Effector memory CD8-positive, alpha-beta T cell (primary cell): ENCODE data around the gene CNN2.

ENCODE experiments used
- ATAC-seq: fragments of 150-1000 bp; cut with Tn5 transposase; replicated peaks from 2 replicates; pipeline ENCODE4 v1.10.0; 2021; ENCODE audit warnings: mild to moderate bottlenecking, moderate library complexity
- DNase-seq, 3 experiments: peaks; one replicate each; pipeline ENCODE4 v3.0.0; 2021
- H3K27ac Mint-ChIP-seq, 2 donors: one replicate each; pipeline ENCODE4 v1.8.0; 2022; ENCODE audit warnings: mild to moderate bottlenecking in 2 of 2, mixed read lengths in 2 of 2, moderate library complexity in 2 of 2
- H3K27me3 Mint-ChIP-seq, 2 donors: one replicate each; pipeline ENCODE4 v1.8.0; 2022; ENCODE audit warnings: mixed read lengths in 2 of 2
- H3K36me3 Mint-ChIP-seq: one replicate; pipeline ENCODE4 v1.8.0; 2022; ENCODE audit warnings: mild to moderate bottlenecking, moderate library complexity, mixed read lengths; ENCODE audit not compliant: insufficient read depth
- H3K4me1 Mint-ChIP-seq, 2 donors: one replicate each; pipeline ENCODE4 v1.8.0; 2022; ENCODE audit warnings: low read depth in 2 of 2, mixed read lengths in 2 of 2
- H3K4me3 Mint-ChIP-seq, 2 donors: one replicate each; pipeline ENCODE4 v1.8.0; 2022; ENCODE audit warnings: mild to moderate bottlenecking in 2 of 2, mixed read lengths in 2 of 2, moderate library complexity in 2 of 2
- H3K9me3 Mint-ChIP-seq, 2 donors: one replicate each; pipeline ENCODE4 v1.8.0; 2022; ENCODE audit warnings: mixed read lengths in 2 of 2

The CNN2 gene

GRCh38 chr19:1067341-1067957 lies 41.0 kb downstream of the CNN2 start:
- Mint-ChIP-seq H3K36me3 (peaks cover 60% of the 10 kb centered on the region), H3K4me1 (peaks cover 38 to 45% of the 10 kb centered on the region in 2 donors), H3K4me3 (peak overlapping the region; percentile 93 to 96), H3K9me3 (no peaks in the 10 kb centered on the region), H3K27me3 (no peaks in the 10 kb centered on the region), H3K27ac (peak overlapping the region; percentile 94 to 96)
- DNase-seq: peak; percentile 79 to 81 (median 81)
- peak; percentile 66 for ATAC-seq

- DNase-seq (peak; percentile 58 to 71 (median 62)), ATAC-seq (peak; percentile 7)
- no peaks in the 10 kb centered on the region for H3K27me3 Mint-ChIP-seq
- H3K27ac Mint-ChIP-seq: peak overlapping the region; percentile 94 to 96
- peaks cover 43 to 51% of the 10 kb centered on the region in 2 donors for H3K4me1 Mint-ChIP-seq
- no peaks in the 10 kb centered on the region for H3K9me3 Mint-ChIP-seq
- H3K4me3 Mint-ChIP-seq: peak overlapping the region; percentile 93 to 96
- H3K36me3 Mint-ChIP-seq: peaks cover 69% of the 10 kb centered on the region
Measured at GRCh38 chr19:1068009-1069001, 41.9 kb downstream of the CNN2 start.

DNA sequence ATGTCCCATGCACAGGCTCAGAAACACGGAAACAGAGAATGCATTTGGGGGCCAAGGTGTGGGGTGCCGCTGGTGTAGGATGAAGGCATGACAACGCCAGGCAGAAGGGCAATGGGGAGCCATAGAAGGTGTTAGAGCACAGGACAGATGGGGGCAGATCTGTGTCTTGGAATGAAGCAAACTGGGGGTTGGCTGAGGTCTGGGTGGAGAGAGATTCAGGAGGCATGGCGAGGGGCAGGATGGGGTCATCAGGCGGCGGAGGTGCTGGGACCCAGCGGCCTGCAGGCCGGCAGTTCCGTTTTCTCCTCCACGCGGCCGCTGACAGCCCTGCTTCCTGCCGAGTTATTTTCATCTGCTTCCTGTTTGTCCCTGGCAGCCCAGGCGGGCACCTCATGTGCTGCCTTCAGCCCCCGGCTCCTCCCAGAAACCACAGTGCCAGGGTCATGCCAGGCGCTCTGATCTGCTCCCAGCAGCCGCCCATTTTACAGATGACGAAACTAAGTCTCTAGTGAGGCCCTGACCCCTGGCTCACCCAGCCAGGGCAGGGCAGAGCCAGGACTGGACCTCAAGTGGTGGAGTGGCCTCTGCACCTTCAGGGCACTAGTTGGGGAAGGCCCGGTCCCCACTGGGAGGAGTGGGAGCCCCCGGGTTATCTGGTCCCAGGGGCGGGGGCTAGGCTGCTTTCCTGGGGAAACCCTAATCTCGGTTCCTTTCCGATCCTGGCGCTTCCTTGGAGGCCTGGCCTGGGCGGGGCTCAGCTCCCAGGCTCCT lies 42.8 kb downstream of the CNN2 start:
- ATAC-seq (peak; percentile 43), DNase-seq (peak; percentile 57 to 70 (median 69))
- Mint-ChIP-seq H3K27ac (peak overlapping the region; percentile 94 to 96), H3K27me3 (no peaks in the 10 kb centered on the region), H3K9me3 (no peaks in the 10 kb centered on the region), H3K4me3 (peak overlapping the region; percentile 93 to 96), H3K4me1 (peaks cover 47 to 54% of the 10 kb centered on the region in 2 donors), H3K36me3 (peaks cover 77% of the 10 kb centered on the region)

- ATAC-seq (no peak), DNase-seq (no peak)
- Mint-ChIP-seq H3K36me3 (peaks cover 89% of the 10 kb centered on the region), H3K4me3 (peak overlapping the region; percentile 93 to 96), H3K4me1 (peaks cover 41 to 44% of the 10 kb centered on the region in 2 donors), H3K27ac (peak overlapping the region; percentile 94 to 96), H3K27me3 (no peaks in the 10 kb centered on the region), H3K9me3 (no peaks in the 10 kb centered on the region)
Measured at GRCh38 chr19:1070576-1070930, 44.1 kb downstream of the CNN2 start.

DNA sequence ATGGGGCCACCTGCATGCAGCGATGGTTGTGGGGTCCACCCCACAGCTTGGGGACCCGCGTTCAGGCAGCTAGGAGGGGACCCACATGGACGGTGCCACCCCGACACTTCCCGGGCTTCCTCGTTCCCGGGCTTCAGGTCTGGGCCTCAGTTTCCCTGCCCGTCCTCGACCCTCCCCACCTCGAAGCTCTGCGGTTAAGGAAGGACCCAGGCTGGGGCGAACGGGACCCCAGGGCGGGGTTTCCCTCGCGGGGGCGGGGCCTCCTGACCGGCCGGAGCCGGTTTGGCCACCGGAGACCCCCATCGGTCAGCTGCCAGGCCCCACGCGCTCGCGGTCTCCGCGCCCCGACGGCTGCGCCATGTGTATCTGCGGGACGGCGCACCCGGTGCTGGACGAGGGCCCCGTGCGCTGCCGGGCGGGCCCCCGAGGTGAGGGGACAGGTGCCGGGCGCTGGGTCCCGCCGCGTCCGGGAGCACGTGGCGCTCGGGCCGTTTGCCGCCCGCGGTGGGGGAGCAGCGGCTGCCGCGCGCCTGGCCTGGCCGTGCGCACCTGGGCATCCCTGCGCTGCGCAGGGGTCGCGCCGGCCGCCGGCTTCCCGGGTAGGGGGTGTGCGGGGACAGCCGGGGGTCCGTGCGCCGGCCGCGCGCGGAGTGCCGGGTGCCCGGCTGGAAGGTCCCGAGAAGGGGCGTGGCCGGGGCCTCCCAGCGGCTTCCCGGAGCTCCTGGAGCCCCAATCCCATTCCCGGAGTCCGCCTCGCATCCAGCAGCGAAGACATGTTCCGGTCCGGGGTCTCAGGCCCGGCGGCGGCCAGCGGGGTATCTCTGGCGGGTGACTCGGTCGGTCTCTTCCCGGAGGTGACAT lies 44.8 kb downstream of the CNN2 start:
- DNase-seq: no peak

GRCh38 chr19:1072371-1073015 lies 46.1 kb downstream of the CNN2 start:
- H3K9me3 Mint-ChIP-seq: no peaks in the 10 kb centered on the region
- DNase-seq (no peak), ATAC-seq (no peak)
- peak overlapping the region; percentile 76 to 96 for H3K27ac Mint-ChIP-seq
- peak overlapping the region; percentile 74 to 75 for H3K4me3 Mint-ChIP-seq
- peaks cover 47 to 49% of the 10 kb centered on the region in 2 donors for H3K4me1 Mint-ChIP-seq
- H3K27me3 Mint-ChIP-seq: no peaks in the 10 kb centered on the region
- H3K36me3 Mint-ChIP-seq: peaks cover 95% of the 10 kb centered on the region

More for the DNA sequence above, 44.8 kb downstream of the CNN2 start:
- H3K9me3 Mint-ChIP-seq: no peaks in the 10 kb centered on the region
- peak overlapping the region; percentile 75 to 96 for H3K4me3 Mint-ChIP-seq
- H3K27ac Mint-ChIP-seq: peak overlapping the region; percentile 76 to 96
- peaks cover 41 to 44% of the 10 kb centered on the region in 2 donors for H3K4me1 Mint-ChIP-seq
- H3K36me3 Mint-ChIP-seq: peaks cover 90% of the 10 kb centered on the region
- no peak for ATAC-seq
- no peaks in the 10 kb centered on the region for H3K27me3 Mint-ChIP-seq

DNA sequence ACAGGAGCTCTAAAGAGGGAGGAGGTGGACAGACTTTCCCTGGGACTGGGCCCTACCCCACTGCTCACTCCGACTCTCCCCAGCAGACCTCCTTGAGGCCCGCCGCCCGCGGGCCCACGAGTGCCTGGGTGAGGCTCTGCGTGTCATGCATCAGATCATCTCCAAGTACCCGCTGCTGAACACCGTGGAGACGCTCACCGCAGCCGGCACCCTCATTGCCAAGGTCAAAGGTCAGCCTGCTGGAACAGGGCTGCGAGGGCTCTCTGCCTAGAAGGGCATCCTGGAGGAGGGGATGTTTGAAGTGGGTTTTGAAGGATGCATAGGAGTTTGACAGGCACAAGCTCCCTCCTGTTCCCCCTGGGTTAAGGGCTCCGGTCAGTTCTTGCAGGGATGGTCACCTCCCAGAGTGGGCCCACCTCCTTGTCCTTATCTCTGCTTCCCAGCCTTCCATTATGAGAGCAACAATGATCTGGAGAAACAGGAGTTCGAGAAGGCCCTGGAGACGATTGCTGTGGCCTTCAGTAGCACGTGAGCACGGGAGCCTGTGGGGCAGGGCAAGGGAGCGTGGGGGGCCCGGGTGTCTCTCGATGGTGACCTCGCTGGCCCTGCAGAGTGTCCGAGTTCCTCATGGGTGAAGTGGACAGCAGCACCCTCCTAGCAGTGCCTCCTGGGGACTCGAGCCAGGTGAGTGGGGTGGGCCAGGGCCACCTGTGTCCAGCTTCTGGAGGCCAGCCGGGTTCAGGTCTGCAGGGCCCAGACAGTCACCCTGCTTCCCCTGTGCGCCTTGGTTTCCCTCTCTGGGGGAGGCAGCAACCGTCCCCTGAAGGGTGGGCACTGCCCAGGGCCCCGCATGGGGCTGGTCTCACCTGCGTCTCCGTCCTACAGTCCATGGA lies 46.9 kb downstream of the CNN2 start:
- Mint-ChIP-seq H3K9me3 (no peaks in the 10 kb centered on the region), H3K27me3 (no peaks in the 10 kb centered on the region), H3K27ac (peak overlapping the region; percentile 52 to 96), H3K36me3 (peaks cover 95% of the 10 kb centered on the region), H3K4me3 (peak overlapping the region; percentile 43 to 70), H3K4me1 (peaks cover 49 to 50% of the 10 kb centered on the region in 2 donors)
- ATAC-seq (no peak), DNase-seq (no peak)

DNA sequence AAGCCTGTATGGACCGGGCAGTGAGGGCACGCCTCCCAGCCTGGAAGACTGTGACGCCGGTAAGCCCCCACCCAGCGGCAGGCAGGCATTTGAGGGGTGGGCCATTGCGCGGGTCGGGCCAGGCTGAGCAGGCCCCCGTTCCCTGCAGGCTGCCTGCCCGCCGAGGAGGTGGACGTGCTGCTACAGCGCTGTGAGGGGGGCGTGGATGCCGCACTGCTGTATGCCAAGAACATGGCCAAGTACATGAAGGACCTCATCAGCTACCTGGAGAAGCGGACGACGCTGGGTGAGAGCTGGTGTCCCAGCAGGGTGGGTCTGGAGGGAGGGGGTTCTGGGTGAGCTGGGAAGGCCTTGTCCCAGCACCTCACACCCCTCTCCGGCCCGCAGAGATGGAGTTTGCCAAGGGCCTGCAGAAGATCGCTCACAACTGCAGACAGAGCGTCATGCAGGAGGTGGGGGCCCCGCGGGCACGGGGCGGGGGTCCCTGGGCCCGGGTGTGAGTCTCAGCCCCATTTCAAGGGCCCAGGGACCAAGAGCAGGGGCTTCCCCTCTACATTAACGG lies 47.6 kb downstream of the CNN2 start:
- Mint-ChIP-seq H3K9me3 (no peaks in the 10 kb centered on the region), H3K4me3 (peak overlapping the region; percentile 38 to 70), H3K27me3 (no peaks in the 10 kb centered on the region), H3K36me3 (peaks cover 95% of the 10 kb centered on the region), H3K4me1 (peaks cover 43 to 44% of the 10 kb centered on the region in 2 donors), H3K27ac (peak overlapping the region; percentile 52 to 96)
- no peak for ATAC-seq
- DNase-seq: no peak

GRCh38 chr19:1074544-1075283 lies 48.3 kb downstream of the CNN2 start:
- no peaks in the 10 kb centered on the region for H3K9me3 Mint-ChIP-seq
- peak overlapping the region in 1 of 2 donors; percentile 97 for H3K27ac Mint-ChIP-seq
- peak; percentile 89 to 97 (median 91) for DNase-seq

GRCh38 chr19:1076046-1076386 lies 49.6 kb downstream of the CNN2 start:
- Mint-ChIP-seq H3K27ac (peak overlapping the region; percentile 97), H3K27me3 (no peaks in the 10 kb centered on the region), H3K4me1 (peaks cover 36 to 43% of the 10 kb centered on the region in 2 donors), H3K36me3 (peaks cover 95% of the 10 kb centered on the region), H3K4me3 (peak overlapping the region; percentile 78 to 84), H3K9me3 (no peaks in the 10 kb centered on the region)
- ATAC-seq: no peak
- DNase-seq: no peak

More at GRCh38 chr19:1074544-1075283, 48.3 kb downstream of the CNN2 start:
- Mint-ChIP-seq H3K36me3 (peaks cover 95% of the 10 kb centered on the region), H3K4me3 (peak overlapping the region; percentile 78 to 84), H3K4me1 (peaks cover 36 to 40% of the 10 kb centered on the region in 2 donors), H3K27me3 (no peaks in the 10 kb centered on the region)
- ATAC-seq: peak; percentile 57

DNA sequence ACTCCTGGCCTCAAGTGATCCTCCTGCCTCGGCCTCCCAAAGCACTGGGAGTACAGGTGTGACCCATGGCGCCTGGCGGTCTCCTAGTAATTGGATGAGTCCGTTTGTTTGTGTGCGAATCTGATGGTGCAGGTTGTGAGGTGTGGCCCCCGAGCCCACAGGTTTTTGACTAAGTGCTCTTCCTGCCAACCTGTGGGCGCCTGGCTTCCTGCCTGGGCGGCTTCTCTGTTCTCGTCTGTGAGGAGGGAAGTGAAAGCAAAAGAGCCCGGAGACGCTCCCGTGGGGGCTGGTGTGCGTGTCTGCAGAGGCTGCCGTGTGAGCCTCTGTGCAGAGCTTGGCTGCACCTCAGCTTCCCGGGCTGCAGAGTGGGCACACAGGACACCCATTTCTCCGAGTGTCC lies 50.5 kb downstream of the CNN2 start:
- DNase-seq (peak; percentile 87), ATAC-seq (peak; percentile 81)
- no peaks in the 10 kb centered on the region for H3K9me3 Mint-ChIP-seq
- H3K4me1 Mint-ChIP-seq: peaks cover 32 to 42% of the 10 kb centered on the region in 2 donors
- H3K27ac Mint-ChIP-seq: peak overlapping the region; percentile 97
- H3K4me3 Mint-ChIP-seq: peak overlapping the region; percentile 78 to 84
- peaks cover 100% of the 10 kb centered on the region for H3K36me3 Mint-ChIP-seq
- H3K27me3 Mint-ChIP-seq: no peaks in the 10 kb centered on the region
